Kidney (tissue), 14 donors: ENCODE results near the gene DNM3. TPM values are rescaled to one million over a fixed set of nuclear protein-coding genes. Genes with fewer than 3 reads are reported as not detected.
A peak's percentile ranks its signal among the peaks of the same experiment; 100 is the strongest.

Experiments
- DNase-seq, 5 donors: peaks; one replicate each; pipeline ENCODE4 v3.0.0-alpha.2; 2013 to 2020
- FAIRE-seq: peaks from 2 replicates; lab custom pipeline; 2012; peaks lifted over from hg19 to GRCh38; lab: Jason Lieb, UNC
- H3K27ac ChIP-seq, 2 donors: one replicate each; pipeline ENCODE4 v1.7.0; 2013; ENCODE audit warnings: low read depth in 2 of 2, low read length in 2 of 2, inconsistent platforms in 1 of 2
- H3K27me3 ChIP-seq: one replicate; pipeline ENCODE4 v1.7.1; 2013; ENCODE audit warnings: low read length, inconsistent platforms; ENCODE audit not compliant: control insufficient read depth, insufficient read depth
- H3K36me3 ChIP-seq, 3 donors: one replicate each; pipeline versions ENCODE4 v1.7.0 to v1.7.1; 2013; ENCODE audit warnings: low read length in 3 of 3, control low read depth in 1 of 3, inconsistent platforms in 1 of 3; ENCODE audit not compliant: insufficient read depth in 3 of 3, control insufficient read depth in 2 of 3
- H3K4me1 ChIP-seq, 3 donors: one replicate each; pipeline versions ENCODE4 v1.7.0 to v1.7.1; 2013; ENCODE audit warnings: low read length in 3 of 3, inconsistent platforms in 1 of 3, low read depth in 1 of 3; ENCODE audit not compliant: control insufficient read depth in 2 of 3, insufficient read depth in 2 of 3
- H3K4me3 ChIP-seq, 3 donors: one replicate each; pipeline versions ENCODE4 v1.7.0 to v1.8.1; 2013; ENCODE audit warnings: low read length in 3 of 3, control low read depth in 1 of 3, inconsistent platforms in 1 of 3
- H3K9ac ChIP-seq, 3 donors: one replicate each; pipeline versions ENCODE4 v1.7.0 to v1.7.1; 2013; ENCODE audit warnings: low read length in 3 of 3, control low read depth in 1 of 3, inconsistent platforms in 1 of 3
- H3K9me3 ChIP-seq, 3 donors: one replicate each; pipeline versions ENCODE4 v1.7.0 to v1.7.1; 2013; ENCODE audit warnings: low read length in 3 of 3, control low read depth in 1 of 3, inconsistent platforms in 1 of 3; ENCODE audit not compliant: control insufficient read depth in 2 of 3, insufficient read depth in 1 of 3
- intact Hi-C: fragments of 100-400 bp; cut with DNase I; formaldehyde crosslinking; loops from one replicate; pipeline ENCODE4 v1.11.1; 2022
- polyA plus RNA-seq: library from polyadenylated mRNA; stranded (reverse); fragments of 350-450 nt; fragmentation: Illumina TruSeq; extraction: RNeasy Lipid Tissue Mini Kit (QIAGEN cat#74804); gene quantifications from one replicate; pipeline ENCODE4 v1.2.3, GENCODE V29; 2014; ENCODE audit warnings: low read depth, low replicate concordance; ENCODE audit not compliant: insufficient read depth
- total RNA-seq: library from RNA; stranded (reverse); fragmentation: NEBNext Ultra II Directional; extraction: Animal tissue kit (Norgen Biotek cat#: 25700); gene quantifications from one replicate; pipeline ENCODE4 v1.2.1, GENCODE V29; 2021
- TF ChIP-seq, protein P1 (sequence below): IDR thresholded peaks from 3 replicates; pipeline ENCODE4 v1.5.1; 2012; ENCODE audit warnings: mild to moderate bottlenecking, moderate library complexity, borderline replicate concordance; ENCODE audit not compliant: insufficient read depth; ENCODE audit errors: extremely low read depth
- donor health status: control.
- donor health status: control.
- donor health status: control.
- donor health status: control.
- donor health status: control.
- donor health status: DM: yes; HTN: yes; CAD: no.
- donor health status: Normal renal cell carcinoma (clear cell type).

Gene DNM3
- total and polyA plus RNA-seq, 2 donors from 2014 or later: 5.9 to 19.1 TPM

DNA sequence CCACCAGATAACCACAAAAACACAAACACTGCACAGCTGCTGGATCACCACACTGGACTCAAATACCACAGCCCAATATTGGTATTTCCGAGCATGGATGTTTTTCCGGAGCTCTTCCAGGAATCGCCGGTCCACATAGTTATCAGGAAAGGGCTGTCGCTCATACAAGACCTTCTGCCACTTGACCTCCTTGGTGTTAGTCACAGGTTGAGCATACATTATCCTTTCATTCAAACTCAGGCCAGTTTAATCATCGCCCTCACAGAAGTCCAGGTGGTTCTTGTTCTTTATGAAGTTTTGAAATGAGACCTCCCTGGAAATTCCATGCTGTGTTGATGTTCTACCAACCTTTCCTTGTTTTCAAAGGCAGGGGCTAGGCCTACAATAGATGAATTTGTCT, 601.1 kb downstream of the DNM3 start:
- peak overlapping the region in 1 of 3 donors; percentile 74 for H3K4me3 ChIP-seq
- intact Hi-C loops: no loop called here

DNA sequence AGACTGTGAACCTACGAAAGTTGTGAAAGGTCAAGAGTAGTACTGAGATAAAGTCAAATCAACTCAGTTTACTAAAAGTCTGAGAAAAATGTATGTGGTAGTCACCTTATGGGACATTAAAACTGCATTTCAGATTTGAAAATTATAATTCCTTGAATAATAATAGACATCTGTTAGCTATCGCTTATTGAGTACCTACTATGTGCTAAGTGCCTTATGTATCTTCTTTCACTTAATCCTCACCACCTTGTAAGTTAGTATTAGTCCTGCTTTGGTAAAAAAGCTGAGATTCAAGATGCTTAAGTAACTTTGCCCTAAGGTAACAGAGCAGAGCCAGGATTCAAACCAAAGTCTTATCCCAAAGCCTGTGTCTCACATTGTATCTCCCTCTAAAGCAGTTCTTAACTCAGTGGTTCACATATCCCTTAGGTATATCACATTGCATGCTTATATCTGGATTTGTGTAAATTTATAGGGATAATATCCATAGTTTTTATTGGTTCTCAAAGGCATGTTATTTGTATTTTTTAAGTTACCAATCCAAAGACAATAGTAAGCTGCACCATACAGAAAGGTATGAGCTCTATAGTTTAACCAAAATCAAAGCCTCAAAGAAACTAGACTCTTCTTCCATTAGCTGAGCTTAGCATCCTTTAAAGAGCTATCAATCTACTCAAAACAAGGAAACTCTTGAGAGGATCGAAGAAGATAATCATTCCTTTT, 601.7 kb downstream of the DNM3 start:
- Histone ChIP-seq H3K9ac (peak overlapping the region; percentile 61 to 70 (median 66)), H3K4me3 (peak overlapping the region; percentile 74 to 80 (median 78)), H3K4me1 (peaks cover 3 to 10% (median 6%) of the 10 kb centered on the region in 3 donors), H3K36me3 (no peaks in the 10 kb centered on the region), H3K27ac (no peak overlapping the region), H3K9me3 (no peaks in the 10 kb centered on the region), H3K27me3 (no peaks in the 10 kb centered on the region)
- intact Hi-C loops: no loop called here
- FAIRE-seq (no peak), DNase-seq (no peak)
- TF ChIP-seq, protein P1, sequence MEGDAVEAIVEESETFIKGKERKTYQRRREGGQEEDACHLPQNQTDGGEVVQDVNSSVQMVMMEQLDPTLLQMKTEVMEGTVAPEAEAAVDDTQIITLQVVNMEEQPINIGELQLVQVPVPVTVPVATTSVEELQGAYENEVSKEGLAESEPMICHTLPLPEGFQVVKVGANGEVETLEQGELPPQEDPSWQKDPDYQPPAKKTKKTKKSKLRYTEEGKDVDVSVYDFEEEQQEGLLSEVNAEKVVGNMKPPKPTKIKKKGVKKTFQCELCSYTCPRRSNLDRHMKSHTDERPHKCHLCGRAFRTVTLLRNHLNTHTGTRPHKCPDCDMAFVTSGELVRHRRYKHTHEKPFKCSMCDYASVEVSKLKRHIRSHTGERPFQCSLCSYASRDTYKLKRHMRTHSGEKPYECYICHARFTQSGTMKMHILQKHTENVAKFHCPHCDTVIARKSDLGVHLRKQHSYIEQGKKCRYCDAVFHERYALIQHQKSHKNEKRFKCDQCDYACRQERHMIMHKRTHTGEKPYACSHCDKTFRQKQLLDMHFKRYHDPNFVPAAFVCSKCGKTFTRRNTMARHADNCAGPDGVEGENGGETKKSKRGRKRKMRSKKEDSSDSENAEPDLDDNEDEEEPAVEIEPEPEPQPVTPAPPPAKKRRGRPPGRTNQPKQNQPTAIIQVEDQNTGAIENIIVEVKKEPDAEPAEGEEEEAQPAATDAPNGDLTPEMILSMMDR: no peak

More for the DNA sequence above, 601.1 kb downstream of the DNM3 start:
- no peak overlapping the region for H3K27ac ChIP-seq
- no peaks in the 10 kb centered on the region for H3K27me3 ChIP-seq
- DNase-seq: no peak
- TF ChIP-seq, protein P1: no peak
- no peak overlapping the region for H3K9ac ChIP-seq
- no peaks in the 10 kb centered on the region for H3K9me3 ChIP-seq
- no peaks in the 10 kb centered on the region for H3K36me3 ChIP-seq
- H3K4me1 ChIP-seq: peaks cover 3 to 10% (median 6%) of the 10 kb centered on the region in 3 donors
- FAIRE-seq: no peak

DNA sequence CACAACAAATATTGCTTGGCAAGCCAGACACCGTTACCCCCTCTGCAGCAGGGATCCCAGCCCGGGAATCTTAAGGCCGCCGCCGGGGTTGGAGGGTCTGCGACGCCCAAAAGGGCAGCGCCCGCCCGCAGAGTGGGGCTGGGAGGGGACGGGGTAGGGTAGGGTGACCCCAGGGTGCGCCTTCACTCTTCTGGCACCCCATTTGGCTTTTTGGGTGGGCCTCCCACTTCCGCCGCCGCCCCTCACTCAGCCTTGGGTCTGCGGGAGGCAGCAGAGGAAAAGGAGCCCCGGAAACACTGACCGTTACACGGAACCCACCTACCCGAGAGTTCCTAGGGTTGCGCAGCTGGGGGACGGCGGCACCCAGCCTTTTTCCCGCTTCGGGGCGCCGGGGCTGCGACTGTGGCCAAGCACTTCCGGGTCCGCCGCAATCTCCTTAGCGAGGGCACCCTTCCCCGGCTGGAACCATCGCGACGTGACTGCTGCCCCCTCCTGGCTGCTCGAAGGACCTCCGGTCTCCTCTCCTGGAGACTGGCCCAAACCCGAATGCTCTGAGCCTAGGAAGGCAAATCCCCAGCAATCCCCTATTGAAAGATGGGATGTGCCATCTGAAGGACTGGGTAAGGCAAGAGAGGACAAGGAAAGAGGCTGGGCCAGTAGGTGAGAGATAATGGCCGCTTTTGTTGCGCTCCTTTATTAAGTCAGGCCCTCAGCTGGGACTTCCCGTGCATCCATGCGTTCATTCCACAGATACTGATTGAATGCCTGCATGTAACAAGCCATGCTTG, 602.6 kb downstream of the DNM3 start, which contains the start of gene PIGC:
Gene PIGC, minus strand, starts transcription at position 404 of the 788 bp plus-strand sequence. CDS start 1,447 bp downstream, outside the sequence.
- DNase-seq: peak; percentile 91 to 97 (median 93)
- peak within 1 kb of the TSS; percentile 74 to 80 (median 78) for H3K4me3 ChIP-seq
- no peak for FAIRE-seq
- H3K9me3 ChIP-seq: no peaks in the 10 kb centered on the region
- TF ChIP-seq, protein P1: peak; percentile 84
- H3K36me3 ChIP-seq: no peaks in the 10 kb centered on the region
- no peaks in the 10 kb centered on the region for H3K27me3 ChIP-seq
- H3K9ac ChIP-seq: peak within 1 kb of the TSS; percentile 61 to 70 (median 66)
- H3K27ac ChIP-seq: no peak within 1 kb of the TSS
- intact Hi-C loops: no loop called here
- peaks cover 3 to 10% (median 7%) of the 10 kb centered on the region in 3 donors for H3K4me1 ChIP-seq
